ENCODE measurements around the gene GRID2.

DNA sequence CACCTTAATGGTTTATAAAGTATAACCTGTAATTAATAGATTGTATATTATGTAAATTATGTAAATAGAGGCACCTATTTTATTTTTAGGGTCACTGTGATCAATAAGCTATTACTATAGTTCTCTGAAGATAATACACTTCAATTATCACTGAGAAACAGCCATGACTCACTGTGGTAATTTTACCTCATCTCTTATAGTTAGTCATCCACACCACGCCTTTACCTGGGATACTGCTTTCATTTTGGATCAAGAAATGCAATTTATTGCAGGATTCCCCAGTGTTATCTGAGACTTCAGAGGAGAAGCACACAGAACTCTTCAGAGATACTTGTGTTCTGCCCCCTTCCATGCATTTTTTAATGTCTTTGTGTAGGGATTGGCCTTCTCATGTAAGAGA, 1176.7 kb downstream of the GRID2 start:
- TF ChIP-seq, protein P1, sequence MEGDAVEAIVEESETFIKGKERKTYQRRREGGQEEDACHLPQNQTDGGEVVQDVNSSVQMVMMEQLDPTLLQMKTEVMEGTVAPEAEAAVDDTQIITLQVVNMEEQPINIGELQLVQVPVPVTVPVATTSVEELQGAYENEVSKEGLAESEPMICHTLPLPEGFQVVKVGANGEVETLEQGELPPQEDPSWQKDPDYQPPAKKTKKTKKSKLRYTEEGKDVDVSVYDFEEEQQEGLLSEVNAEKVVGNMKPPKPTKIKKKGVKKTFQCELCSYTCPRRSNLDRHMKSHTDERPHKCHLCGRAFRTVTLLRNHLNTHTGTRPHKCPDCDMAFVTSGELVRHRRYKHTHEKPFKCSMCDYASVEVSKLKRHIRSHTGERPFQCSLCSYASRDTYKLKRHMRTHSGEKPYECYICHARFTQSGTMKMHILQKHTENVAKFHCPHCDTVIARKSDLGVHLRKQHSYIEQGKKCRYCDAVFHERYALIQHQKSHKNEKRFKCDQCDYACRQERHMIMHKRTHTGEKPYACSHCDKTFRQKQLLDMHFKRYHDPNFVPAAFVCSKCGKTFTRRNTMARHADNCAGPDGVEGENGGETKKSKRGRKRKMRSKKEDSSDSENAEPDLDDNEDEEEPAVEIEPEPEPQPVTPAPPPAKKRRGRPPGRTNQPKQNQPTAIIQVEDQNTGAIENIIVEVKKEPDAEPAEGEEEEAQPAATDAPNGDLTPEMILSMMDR (IDR thresholded peaks at IDR 0.05) = no peak
- TF ChIP-seq POLR2A (IDR thresholded peaks at IDR 0.05) (no peak), POLR2AphosphoS5 (IDR thresholded peaks at IDR 0.05) (no peak)

All from breast epithelium (tissue), 3 donors.